Gastroesophageal sphincter (tissue), 4 donors: ENCODE results near the gene OR10A5. TPM values are rescaled to one million over a fixed set of nuclear protein-coding genes. Genes with fewer than 3 reads are reported as not detected.
A peak's percentile ranks its signal among the peaks of the same experiment; 100 is the strongest.
"Not testable (repeated sequence)": the region's sequence is repeated elsewhere in the genome, so short reads cannot be mapped to it uniquely, and the experiment has no call there.

Experiments
- ATAC-seq: fragments of 150-250 bp; one replicate; pipeline ENCODE4 v1.9.1; 2016; ENCODE audit warnings: mild to moderate bottlenecking, moderate library complexity
- H3K27ac ChIP-seq, 4 donors: fragments of 200-600 bp; sonication (generic) in 3 of 4; 1 replicate in 3 of 4; 2 replicates in 1 of 4; pipeline ENCODE4 v1.5.1; 2016 to 2019
- H3K27me3 ChIP-seq: fragments of 200-600 bp; sonication (generic); one replicate; pipeline ENCODE4 v1.5.1; 2019
- H3K36me3 ChIP-seq, 2 donors: fragments of 200-600 bp; sonication (generic); one replicate each; pipeline ENCODE4 v1.5.1; 2019; ENCODE audit warnings: control low read depth in 1 of 2
- H3K4me1 ChIP-seq, 3 donors: fragments of 200-600 bp; sonication (generic); 1 replicate in 2 of 3; 2 replicates in 1 of 3; pipeline ENCODE4 v1.5.1; 2016 to 2019; ENCODE audit warnings: control low read depth in 2 of 3
- H3K4me3 ChIP-seq, 2 donors: fragments of 200-600 bp; sonication (generic); one replicate each; pipeline ENCODE4 v1.5.1; 2019; ENCODE audit warnings: mild to moderate bottlenecking in 1 of 2, moderate library complexity in 1 of 2
- H3K9me3 ChIP-seq, 3 donors: fragments of 200-600 bp; sonication (generic); one replicate each; pipeline ENCODE4 v1.5.1; 2017 to 2019; ENCODE audit warnings: control low read depth in 2 of 3
- EP300 ChIP-seq: sonication (generic); formaldehyde crosslinking; IDR thresholded peaks from one replicate; pipeline ENCODE4 v1.6.1; 2017; ENCODE audit warnings: antibody characterized with exemption, mild to moderate bottlenecking
- POLR2A ChIP-seq, 2 donors: fragments of 450-650 bp; IDR thresholded peaks; one replicate each; pipeline ENCODE4 v1.6.1; 2017; ENCODE audit warnings: antibody characterized with exemption in 2 of 2, mild to moderate bottlenecking in 2 of 2, moderate library complexity in 1 of 2
- POLR2AphosphoS5 ChIP-seq: sonication (generic); formaldehyde crosslinking; IDR thresholded peaks from one replicate; pipeline ENCODE4 v1.6.1; 2017; ENCODE audit warnings: antibody characterized with exemption
- WGBS, 2 donors: methylation state at CpG; one replicate each; pipeline ENCODE4 v1.1.5; 2018; ENCODE audit warnings: low coverage in 1 of 2; 5-methylcytosine and 5-hydroxymethylcytosine counted together
- total RNA-seq, 4 donors: library from RNA; depleted of rRNA; stranded (reverse); fragments of >200 nt; gene quantifications; one replicate each; pipeline ENCODE4 v1.1.0, GENCODE V29; 2016
- TF ChIP-seq, protein P1 (sequence below), 4 experiments: fragments of 200-600 bp in 2 of 4; fragments of 450-650 bp in 2 of 4; sonication (generic) in 1 of 4; IDR thresholded peaks; one replicate each; pipeline ENCODE4 v1.5.1; 2017 to 2019; ENCODE audit warnings: antibody characterized with exemption in 4 of 4, mild to moderate bottlenecking in 2 of 4, moderate library complexity in 2 of 4

OR10A5 gene, protein sequence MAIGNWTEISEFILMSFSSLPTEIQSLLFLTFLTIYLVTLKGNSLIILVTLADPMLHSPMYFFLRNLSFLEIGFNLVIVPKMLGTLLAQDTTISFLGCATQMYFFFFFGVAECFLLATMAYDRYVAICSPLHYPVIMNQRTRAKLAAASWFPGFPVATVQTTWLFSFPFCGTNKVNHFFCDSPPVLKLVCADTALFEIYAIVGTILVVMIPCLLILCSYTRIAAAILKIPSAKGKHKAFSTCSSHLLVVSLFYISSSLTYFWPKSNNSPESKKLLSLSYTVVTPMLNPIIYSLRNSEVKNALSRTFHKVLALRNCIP
- total RNA-seq: not detected

DNA sequence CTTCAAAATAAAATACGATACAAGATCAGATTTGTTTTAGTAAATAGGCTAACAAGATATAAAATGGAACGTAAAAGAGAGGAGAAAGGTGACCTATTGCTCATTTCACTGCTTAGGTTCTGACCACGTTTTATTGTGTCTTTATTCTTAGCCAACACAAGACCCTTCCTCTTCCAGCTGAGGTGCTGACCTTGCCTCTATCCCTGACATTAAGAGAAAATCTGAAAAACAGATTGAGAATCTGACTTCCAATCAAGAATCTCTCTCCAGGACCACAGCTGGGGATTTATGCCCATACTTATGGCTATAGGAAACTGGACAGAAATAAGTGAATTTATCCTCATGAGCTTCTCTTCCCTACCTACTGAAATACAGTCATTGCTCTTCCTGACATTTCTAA lies at the start of gene OR10A5:
OR10A5 (plus strand) TSS at position 301 of the 400 bp plus-strand sequence; CDS start at position 301, 0 bp downstream.
- Histone ChIP-seq H3K9me3 (peaks cover 0 to 9% (median 0%) of the 10 kb centered on the region in 3 donors), H3K36me3 (no peaks in the 10 kb centered on the region), H3K27ac (no peak within 1 kb of the TSS), H3K27me3 (no peaks in the 10 kb centered on the region), H3K4me3 (no peak within 1 kb of the TSS), H3K4me1 (no peaks in the 10 kb centered on the region)
- TF ChIP-seq EP300 (no peak), POLR2A (IDR thresholded peaks at IDR 0.05) (no peak), POLR2AphosphoS5 (no peak)
- TF ChIP-seq, protein P1, sequence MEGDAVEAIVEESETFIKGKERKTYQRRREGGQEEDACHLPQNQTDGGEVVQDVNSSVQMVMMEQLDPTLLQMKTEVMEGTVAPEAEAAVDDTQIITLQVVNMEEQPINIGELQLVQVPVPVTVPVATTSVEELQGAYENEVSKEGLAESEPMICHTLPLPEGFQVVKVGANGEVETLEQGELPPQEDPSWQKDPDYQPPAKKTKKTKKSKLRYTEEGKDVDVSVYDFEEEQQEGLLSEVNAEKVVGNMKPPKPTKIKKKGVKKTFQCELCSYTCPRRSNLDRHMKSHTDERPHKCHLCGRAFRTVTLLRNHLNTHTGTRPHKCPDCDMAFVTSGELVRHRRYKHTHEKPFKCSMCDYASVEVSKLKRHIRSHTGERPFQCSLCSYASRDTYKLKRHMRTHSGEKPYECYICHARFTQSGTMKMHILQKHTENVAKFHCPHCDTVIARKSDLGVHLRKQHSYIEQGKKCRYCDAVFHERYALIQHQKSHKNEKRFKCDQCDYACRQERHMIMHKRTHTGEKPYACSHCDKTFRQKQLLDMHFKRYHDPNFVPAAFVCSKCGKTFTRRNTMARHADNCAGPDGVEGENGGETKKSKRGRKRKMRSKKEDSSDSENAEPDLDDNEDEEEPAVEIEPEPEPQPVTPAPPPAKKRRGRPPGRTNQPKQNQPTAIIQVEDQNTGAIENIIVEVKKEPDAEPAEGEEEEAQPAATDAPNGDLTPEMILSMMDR (IDR thresholded peaks at IDR 0.05): no peak
- no peak for ATAC-seq
- WGBS, 2 donors: 55 to 66% methylated on average over 3 of the region's 3 CpGs

DNA sequence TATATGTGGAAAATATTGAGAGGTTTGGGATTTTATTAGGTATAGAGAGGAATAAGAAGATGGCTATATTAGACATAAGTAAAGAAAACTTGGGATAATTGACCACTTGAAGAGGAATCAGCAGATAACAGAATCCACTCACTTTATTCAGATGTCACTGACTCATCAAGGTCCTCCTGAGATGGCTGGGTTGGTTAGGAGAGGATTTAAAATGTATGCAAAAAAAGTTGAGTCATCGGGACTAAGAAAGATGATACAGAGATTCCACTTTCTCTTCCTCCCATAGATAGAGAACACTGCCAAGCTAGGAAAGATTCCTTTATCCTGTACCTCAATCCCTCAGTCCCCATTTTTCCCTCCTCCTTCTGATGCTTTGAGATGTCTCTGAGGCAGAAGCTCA lies 46.1 kb upstream of the OR10A5 start, which contains the start of gene OR6A2:
OR6A2 (minus strand) TSS at position 288 of the 400 bp plus-strand sequence. CDS start 3,981 bp downstream, outside the sequence.
- Histone ChIP-seq H3K4me3 (no peak within 1 kb of the TSS), H3K36me3 (no peaks in the 10 kb centered on the region), H3K27ac (no peak within 1 kb of the TSS), H3K9me3 (peaks cover 0 to 15% (median 0%) of the 10 kb centered on the region in 3 donors), H3K27me3 (no peaks in the 10 kb centered on the region), H3K4me1 (no peaks in the 10 kb centered on the region)
- ATAC-seq: no peak
- WGBS, 2 donors: 64 to 91% methylated on average over 1 of the region's 1 CpG
- no peak for TF ChIP-seq POLR2A (IDR thresholded peaks at IDR 0.05)
- no peak for TF ChIP-seq EP300
- TF ChIP-seq, protein P1 (IDR thresholded peaks at IDR 0.05): no peak
- no peak for TF ChIP-seq POLR2AphosphoS5

DNA sequence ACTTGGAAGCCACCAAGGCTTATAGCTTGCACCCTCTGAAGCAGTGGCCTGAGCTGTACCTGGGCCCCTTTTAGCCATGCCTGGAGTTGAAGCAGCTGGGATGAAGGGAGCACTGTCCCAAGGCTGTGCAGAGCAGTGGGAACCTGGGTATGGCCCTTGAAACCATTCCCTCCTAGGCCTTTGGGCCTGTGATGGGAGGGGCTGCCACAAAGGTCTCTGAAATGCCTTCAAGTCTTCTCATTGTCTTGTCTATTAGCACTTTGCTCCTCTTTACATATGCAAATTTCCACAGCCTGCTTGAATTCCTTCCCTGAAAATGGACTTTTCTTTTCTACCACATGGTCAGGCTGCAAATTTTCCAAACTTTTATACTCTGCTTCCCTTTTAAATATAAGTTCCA lies 44.4 kb upstream of the OR10A5 start:
- H3K27me3 ChIP-seq, H3K4me3 ChIP-seq, H3K36me3 ChIP-seq, H3K4me1 ChIP-seq, H3K27ac ChIP-seq, ATAC-seq: not testable (repeated sequence)
- H3K9me3 ChIP-seq: peaks cover 0 to 15% (median 0%) of the 10 kb centered on the region in 3 donors

DNA sequence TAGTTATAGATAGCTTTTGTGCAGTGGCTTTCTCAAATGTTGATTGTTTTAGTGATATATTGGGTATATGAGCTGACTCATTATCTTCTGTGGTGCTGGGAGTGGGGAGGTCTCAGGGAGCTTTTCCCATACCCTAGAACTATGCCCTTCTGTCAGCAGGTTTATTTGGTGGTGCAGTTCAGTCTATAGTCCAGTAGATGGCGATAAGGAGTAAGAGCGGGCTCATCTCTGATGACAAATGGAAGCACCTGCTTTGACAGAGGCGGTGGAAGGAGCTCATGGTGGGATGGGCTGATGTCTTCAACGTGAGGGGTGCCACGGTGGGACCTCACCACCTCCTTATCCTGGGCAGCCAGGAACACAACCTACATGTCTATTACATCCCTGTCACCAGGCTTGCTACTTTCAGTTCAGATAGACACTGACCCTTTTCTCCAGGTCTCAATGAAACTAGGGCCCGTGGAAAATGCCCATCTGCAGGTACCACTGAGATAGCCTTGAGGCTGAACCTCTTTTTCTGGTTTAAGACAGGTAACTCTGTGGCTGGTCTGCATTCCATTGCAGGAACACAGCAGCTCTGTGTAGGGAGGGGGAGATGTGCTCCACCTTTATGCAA lies 33.0 kb upstream of the OR10A5 start:
- Histone ChIP-seq H3K27ac (no peak overlapping the region), H3K36me3 (no peaks in the 10 kb centered on the region), H3K4me1 (no peaks in the 10 kb centered on the region), H3K27me3 (peaks cover 7% of the 10 kb centered on the region), H3K4me3 (no peak overlapping the region), H3K9me3 (no peaks in the 10 kb centered on the region)
- ATAC-seq: no peak
- TF ChIP-seq POLR2AphosphoS5 (no peak), POLR2A (IDR thresholded peaks at IDR 0.05) (no peak), EP300 (no peak)
- TF ChIP-seq, protein P1 (IDR thresholded peaks at IDR 0.05): peak in 3 of 4 experiments; percentile 44 to 79 (median 59)
- WGBS, 2 donors: 13% methylated on average over 6 of the region's 6 CpGs; no CpG with 5 or more reads in 1 of the 2 donors

DNA sequence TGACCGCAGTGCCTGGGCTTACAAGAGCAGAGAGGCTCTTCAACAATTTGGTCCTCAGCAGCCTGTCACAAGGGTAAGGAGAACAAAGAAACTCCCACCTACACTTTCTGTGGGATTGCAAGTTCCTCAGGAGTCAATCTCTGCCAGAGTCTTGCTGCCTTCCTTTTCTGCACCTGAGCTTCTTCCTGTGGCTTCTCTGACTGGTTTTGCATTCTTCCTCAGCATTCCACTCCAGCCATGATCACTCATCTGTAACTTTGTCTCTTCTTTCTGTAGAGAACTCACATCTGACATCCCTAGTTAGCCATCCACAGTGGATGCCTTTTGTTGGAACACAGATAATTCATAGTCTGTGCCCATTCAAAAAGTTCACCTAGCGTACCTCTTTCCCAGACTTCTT lies 31.8 kb upstream of the OR10A5 start:
- Histone ChIP-seq H3K4me1 (no peaks in the 10 kb centered on the region), H3K27ac (no peak overlapping the region), H3K36me3 (no peaks in the 10 kb centered on the region), H3K9me3 (no peaks in the 10 kb centered on the region), H3K27me3 (peaks cover 7% of the 10 kb centered on the region), H3K4me3 (no peak overlapping the region)
- TF ChIP-seq EP300 (no peak), POLR2AphosphoS5 (no peak), POLR2A (IDR thresholded peaks at IDR 0.05) (no peak)
- TF ChIP-seq, protein P1 (IDR thresholded peaks at IDR 0.05): no peak
- no peak for ATAC-seq
- WGBS, 2 donors: 63 to 75% methylated on average over 1 to 2 of the region's 2 CpGs
